HEK293 (cell line): ENCODE data around the gene VAV2.

ENCODE experiments used
- CTCF ChIA-PET: fragments of 350-600 bp; formaldehyde crosslinking; extraction: SDS; loops from one replicate; lab custom pipeline; 2021; ENCODE audit warnings: antibody characterized with exemption; lab: Yijun Ruan, JAX
- POLR2A ChIA-PET: fragments of 300-600 bp; formaldehyde crosslinking; extraction: SDS; loops from one replicate; lab custom pipeline; 2020; ENCODE audit warnings: antibody characterized with exemption, inconsistent platforms; lab: Yijun Ruan, JAX
- H3K27ac ChIP-seq: fragments of 200-500 bp; sonication (Bioruptor generic); 2 replicates; pipeline ENCODE4 v1.5.1; 2014; ENCODE audit warnings: low read depth, low read length, control low read depth, inconsistent platforms; ENCODE audit errors: extremely low read depth
- H3K36me3 ChIP-seq, 2 experiments: fragments of 200-500 bp in 1 of 2; sonication (Bioruptor generic) in 1 of 2; 1 replicate in 1 of 2; 2 replicates in 1 of 2; pipeline ENCODE4 v1.5.1; 2014 to 2017; ENCODE audit warnings: inconsistent platforms in 2 of 2, low read length in 2 of 2; ENCODE audit not compliant: control insufficient read depth in 2 of 2, insufficient read depth in 1 of 2
- H3K4me1 ChIP-seq: fragments of 200-500 bp; sonication (Bioruptor generic); 2 replicates; pipeline ENCODE4 v1.5.1; 2014; ENCODE audit warnings: mild to moderate bottlenecking, low read length, inconsistent platforms; ENCODE audit not compliant: control insufficient read depth, insufficient read depth
- H3K4me3 ChIP-seq: 2 replicates; pipeline ENCODE4 v1.5.1; 2011; ENCODE audit warnings: low read depth, mild to moderate bottlenecking, control low read depth, low read length, moderate library complexity
- H3K9me3 ChIP-seq: fragments of 200-500 bp; sonication (Bioruptor generic); 2 replicates; pipeline ENCODE4 v1.5.1; 2014; ENCODE audit warnings: low read depth, low read length, inconsistent platforms; ENCODE audit not compliant: control insufficient read depth, insufficient read depth
- SP2 ChIP-seq: fragments of 450-650 bp; formaldehyde crosslinking; IDR thresholded peaks from 2 replicates; pipeline ENCODE4 v1.5.1; 2016; ENCODE audit warnings: missing biosample characterization, missing genetic modification characterization
- WT1 ChIP-seq: fragments of 450-650 bp; formaldehyde crosslinking; IDR thresholded peaks from 2 replicates; pipeline ENCODE4 v1.5.1; 2016; ENCODE audit warnings: missing biosample characterization, missing genetic modification characterization
- ZBTB26 ChIP-seq: fragments of 450-650 bp; formaldehyde crosslinking; optimal IDR thresholded peaks from 2 replicates; pipeline ENCODE3; 2016; ENCODE audit warnings: missing biosample characterization, mild to moderate bottlenecking, missing genetic modification characterization
- ZBTB8A ChIP-seq: fragments of 450-650 bp; formaldehyde crosslinking; IDR thresholded peaks from 2 replicates; pipeline ENCODE4 v1.5.1; 2016; ENCODE audit warnings: missing biosample characterization, missing genetic modification characterization
- ZNF133 ChIP-seq: fragments of 450-650 bp; formaldehyde crosslinking; IDR thresholded peaks from 2 replicates; pipeline ENCODE4 v1.5.1; 2016; ENCODE audit warnings: missing biosample characterization, missing genetic modification characterization
- ZNF157 ChIP-seq: fragments of 450-650 bp; formaldehyde crosslinking; IDR thresholded peaks from 2 replicates; pipeline ENCODE4 v1.5.1; 2016; ENCODE audit warnings: missing biosample characterization, missing genetic modification characterization
- ZNF24 ChIP-seq: fragments of 450-650 bp; formaldehyde crosslinking; IDR thresholded peaks from 2 replicates; pipeline ENCODE4 v1.5.1; 2016; ENCODE audit warnings: missing biosample characterization, missing genetic modification characterization
- ZNF26 ChIP-seq: fragments of 450-650 bp; formaldehyde crosslinking; IDR thresholded peaks from 2 replicates; pipeline ENCODE4 v1.5.1; 2016; ENCODE audit warnings: missing biosample characterization, missing genetic modification characterization
- ZNF266 ChIP-seq: fragments of 450-650 bp; formaldehyde crosslinking; IDR thresholded peaks from 2 replicates; pipeline ENCODE4 v1.5.1; 2016; ENCODE audit warnings: missing biosample characterization, missing genetic modification characterization, low read depth
- ZNF311 ChIP-seq: fragments of 450-650 bp; formaldehyde crosslinking; IDR thresholded peaks from 2 replicates; pipeline ENCODE4 v1.5.1; 2017; ENCODE audit warnings: missing biosample characterization, missing genetic modification characterization, borderline replicate concordance
- ZNF37A ChIP-seq: fragments of 450-650 bp; IDR thresholded peaks from 2 replicates; pipeline ENCODE4 v1.5.1; 2018; ENCODE audit warnings: missing biosample characterization, missing genetic modification characterization
- ZNF423 ChIP-seq: fragments of 450-650 bp; formaldehyde crosslinking; IDR thresholded peaks from 2 replicates; pipeline ENCODE4 v1.5.1; 2016; ENCODE audit warnings: missing biosample characterization, missing genetic modification characterization
- ZNF433 ChIP-seq: fragments of 450-650 bp; formaldehyde crosslinking; IDR thresholded peaks from 2 replicates; pipeline ENCODE4 v1.5.1; 2016; ENCODE audit warnings: missing biosample characterization, missing genetic modification characterization, low read depth
- ZNF561 ChIP-seq: fragments of 450-650 bp; IDR thresholded peaks from 2 replicates; pipeline ENCODE4 v1.5.1; 2018; ENCODE audit warnings: missing biosample characterization, missing genetic modification characterization, borderline replicate concordance
- ZNF768 ChIP-seq: fragments of 450-650 bp; formaldehyde crosslinking; IDR thresholded peaks from 2 replicates; pipeline ENCODE4 v1.5.1; 2018; ENCODE audit warnings: missing biosample characterization, mild to moderate bottlenecking, missing genetic modification characterization
- ZNF777 ChIP-seq: fragments of 450-650 bp; formaldehyde crosslinking; IDR thresholded peaks from 2 replicates; pipeline ENCODE4 v1.5.1; 2017; ENCODE audit warnings: missing biosample characterization, missing genetic modification characterization, borderline replicate concordance

VAV2 gene

DNA sequence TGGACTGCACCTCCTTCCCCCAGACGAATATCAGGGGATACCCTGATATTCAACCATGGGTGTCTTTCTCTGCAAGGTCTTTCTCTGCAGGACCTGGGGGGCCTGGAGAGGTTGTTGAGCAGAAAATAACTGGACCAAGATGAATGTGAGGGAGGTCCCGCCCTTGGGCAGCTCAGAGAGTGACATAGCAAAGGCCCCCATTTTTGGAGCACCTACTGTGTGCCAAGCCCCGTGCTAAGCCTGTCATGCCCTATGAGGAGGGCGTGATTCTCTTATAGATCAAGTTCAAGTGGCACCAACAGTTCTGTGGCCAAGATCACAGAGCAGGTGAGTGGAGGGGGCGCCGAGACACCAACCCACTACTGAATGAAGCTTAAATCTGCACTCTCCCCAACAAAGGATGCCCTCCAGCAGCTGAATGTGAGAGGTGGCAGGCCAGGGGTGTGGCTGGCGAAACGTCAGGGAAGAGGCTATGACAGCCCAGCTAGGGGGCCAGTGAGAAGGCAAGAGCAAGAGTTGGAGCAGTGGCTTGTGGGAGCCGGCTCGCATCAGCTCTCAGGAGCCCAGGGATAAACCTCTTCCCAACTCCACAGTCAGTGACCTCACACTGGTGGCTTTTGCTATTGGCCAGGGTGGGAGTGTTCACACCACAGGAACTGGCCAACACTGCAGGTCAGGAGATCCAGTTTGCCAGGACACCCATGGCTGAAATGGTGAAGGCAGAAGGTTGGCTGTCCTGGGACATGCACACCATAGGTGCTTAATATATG is 259.3 kb downstream of the VAV2 start (continued):
- TF ChIP-seq ZNF26 (tag by site-specific recombination): no peak
- no peak for TF ChIP-seq ZNF433 (tag by site-specific recombination)
- no peak for TF ChIP-seq ZBTB8A (tag by site-specific recombination)
- no peak for TF ChIP-seq WT1 (tag by site-specific recombination)
- TF ChIP-seq ZBTB26 (tag by site-specific recombination): no peak
- TF ChIP-seq ZNF133 (tag by site-specific recombination): no peak
- no peak for TF ChIP-seq ZNF311 (tag by site-specific recombination)
- TF ChIP-seq ZNF266 (tag by site-specific recombination): no peak
- no peak for TF ChIP-seq ZNF561 (tag by site-specific recombination)
- TF ChIP-seq ZNF24 (tag by site-specific recombination): no peak
- TF ChIP-seq ZNF777 (tag by site-specific recombination): no peak

DNA sequence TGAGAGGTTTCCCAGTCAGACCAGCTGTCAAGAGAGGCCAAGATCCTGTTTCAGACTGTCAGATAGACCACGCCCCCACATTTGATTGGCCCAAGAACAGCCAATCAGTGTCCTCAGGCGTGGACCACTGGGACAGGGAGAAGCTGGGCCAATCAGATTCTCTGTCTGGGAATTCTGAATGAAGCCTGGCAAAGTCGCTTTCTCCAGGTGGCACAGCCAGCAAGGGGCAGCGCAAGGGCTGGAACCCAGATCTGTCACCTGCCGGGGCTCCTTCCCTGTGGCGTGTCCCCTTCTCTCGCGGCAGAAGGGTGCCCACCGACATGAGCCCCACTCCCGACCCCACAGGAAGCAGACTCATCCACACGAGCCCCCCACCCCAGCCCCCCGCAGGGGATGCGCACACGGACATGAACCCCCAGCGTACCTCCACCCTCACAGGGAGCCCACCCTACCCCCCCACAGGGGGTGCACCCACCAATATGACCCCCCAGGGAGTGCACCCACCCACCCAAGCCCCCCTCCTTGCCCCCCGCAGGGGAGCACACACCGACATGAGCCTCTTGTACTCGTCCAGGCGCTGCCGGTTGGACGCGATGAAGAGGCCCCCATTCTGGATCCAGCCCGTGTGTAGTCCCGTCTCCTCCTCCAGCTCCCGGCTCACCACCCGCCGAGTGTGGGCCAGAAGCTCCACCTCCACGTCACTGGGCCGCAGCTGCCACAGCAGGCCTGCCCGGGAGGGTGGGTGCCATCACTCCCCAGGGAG is 260.1 kb downstream of the VAV2 start:
- H3K4me1 ChIP-seq: no peaks in the 10 kb centered on the region
- no peak overlapping the region for H3K27ac ChIP-seq
- ChIA-PET POLR2A (interaction anchor here (0.5 kb wide), 1 partner anchor 466 kb away, joined by 4 read pairs; no protein-coding TSS in a partner anchor), CTCF (interaction anchor here (4.0 kb wide), 1 partner anchor 11 kb away, joined by 21 read pairs; no protein-coding TSS in a partner anchor)
- TF ChIP-seq SP2: peak; percentile 63
- no peak for TF ChIP-seq ZNF423 (tag by site-specific recombination)
- H3K36me3 ChIP-seq: no peaks in the 10 kb centered on the region
- H3K4me3 ChIP-seq: no peak overlapping the region
- no peaks in the 10 kb centered on the region for H3K9me3 ChIP-seq

- ChIA-PET CTCF (interaction anchor here (0.5 to 0.8 kb wide), 2 partner anchors 11 to 857 kb away, joined by 3 read pairs; no protein-coding TSS in a partner anchor), POLR2A (no interaction called here)
- Histone ChIP-seq H3K4me3 (no peak overlapping the region), H3K27ac (no peak overlapping the region), H3K9me3 (no peaks in the 10 kb centered on the region), H3K4me1 (no peaks in the 10 kb centered on the region), H3K36me3 (no peaks in the 10 kb centered on the region)
- no peak for TF ChIP-seq ZNF37A (tag by site-specific recombination)
- no peak for TF ChIP-seq ZNF157 (tag by site-specific recombination)
- TF ChIP-seq ZNF768: 0 out of 2 replicates have a peak, but pooled peaks have one; percentile 25
These were observed 261.0 kb downstream of the VAV2 start for GRCh38 chr9:133730994-133731715.
